Endodermal cell (in vitro differentiated cells): Measurements from ENCODE around the gene SHANK3. TPM values are rescaled to one million over a fixed set of nuclear protein-coding genes. Genes with fewer than 3 reads are reported as not detected.

Source experiments
- DNase-seq: peaks from one replicate; pipeline ENCODE4 v3.0.0-alpha.2; 2017
- H3K27ac ChIP-seq: 2 replicates; pipeline ENCODE4 v1.5.1; 2013; ENCODE audit warnings: mild to moderate bottlenecking, low read depth, low read length, moderate library complexity
- H3K27me3 ChIP-seq: 2 replicates; pipeline ENCODE4 v1.6.1; 2013; ENCODE audit warnings: mild to moderate bottlenecking, low read length, moderate library complexity; ENCODE audit not compliant: insufficient read depth, control insufficient read depth, poor library complexity, severe bottlenecking
- H3K36me3 ChIP-seq: 2 replicates; pipeline ENCODE4 v1.7.0; 2013; ENCODE audit warnings: mild to moderate bottlenecking, low read length, moderate library complexity; ENCODE audit not compliant: control insufficient read depth, insufficient read depth
- H3K4me1 ChIP-seq: one replicate; pipeline ENCODE4 v1.7.0; 2013; ENCODE audit warnings: low read length; ENCODE audit not compliant: control insufficient read depth, insufficient read depth
- H3K4me3 ChIP-seq: 2 replicates; pipeline ENCODE4 v1.5.1; 2013; ENCODE audit warnings: mild to moderate bottlenecking, low read length, moderate library complexity
- H3K9ac ChIP-seq: 2 replicates; pipeline ENCODE4 v1.6.1; 2013; ENCODE audit warnings: mild to moderate bottlenecking, low read length, moderate library complexity; ENCODE audit not compliant: poor library complexity, severe bottlenecking; ENCODE audit errors: extremely low read depth
- H3K9me3 ChIP-seq: 2 replicates; pipeline ENCODE4 v1.6.1; 2013; ENCODE audit warnings: mild to moderate bottlenecking, low read length, moderate library complexity; ENCODE audit not compliant: control insufficient read depth
- H3K27ac Mint-ChIP-seq: 2 replicates; pipeline ENCODE4 v1.8.0; 2020; ENCODE audit warnings: mixed read lengths
- H3K27me3 Mint-ChIP-seq: 2 replicates; pipeline ENCODE4 v1.8.0; 2021; ENCODE audit warnings: mild to moderate bottlenecking, mixed read lengths; ENCODE audit not compliant: insufficient read depth
- H3K36me3 Mint-ChIP-seq: 2 replicates; pipeline ENCODE4 v1.8.0; 2020; ENCODE audit warnings: low read depth, mixed read lengths
- H3K4me1 Mint-ChIP-seq: 2 replicates; pipeline ENCODE4 v1.8.0; 2020; ENCODE audit warnings: mixed read lengths
- H3K4me3 Mint-ChIP-seq: 2 replicates; pipeline ENCODE4 v1.8.0; 2020; ENCODE audit warnings: mild to moderate bottlenecking, moderate library complexity, mixed read lengths
- H3K9me3 Mint-ChIP-seq: 2 replicates; pipeline ENCODE4 v1.8.0; 2020; ENCODE audit warnings: mild to moderate bottlenecking, mixed read lengths
- CTCF ChIP-seq: fragments of 200-600 bp; sonication (generic); conservative IDR thresholded peaks from 2 replicates; pipeline ENCODE4 v1.5.0; 2021; ENCODE audit warnings: antibody characterized with exemption, mild to moderate bottlenecking
- WGBS, 2 experiments: methylation state at CpG; one replicate each; pipeline versions ENCODE4 v1.1.5 to v1.1.7; 2013; ENCODE audit warnings: missing lambda C conversion rate in 2 of 2, mixed read lengths in 1 of 2; ENCODE audit not compliant: insufficient coverage in 1 of 2, insufficient read length in 1 of 2; 5-methylcytosine and 5-hydroxymethylcytosine counted together
- total RNA-seq, 2 donors: library from RNA; stranded (reverse); fragmentation: NEBNext Ultra II Directional in 1 of 2; extraction: Animal tissue kit (Norgen Biotek cat#: 25700) in 1 of 2; gene quantifications; 2 replicates in 1 of 2; 3 replicates in 1 of 2; pipeline ENCODE4 v1.2.1, GENCODE V29; 2021

SHANK3 gene
- total RNA-seq, 2 donors from 2014 or later: 9.4 to 11.1 TPM

- H3K4me1 ChIP-seq: no peaks in the 10 kb centered on the region
- no peak overlapping the region for H3K9ac ChIP-seq
- no peaks in the 10 kb centered on the region for H3K4me1 Mint-ChIP-seq
- H3K27ac ChIP-seq: no peak overlapping the region
- H3K36me3 ChIP-seq: peaks cover 3% of the 10 kb centered on the region
- no peak overlapping the region for H3K4me3 ChIP-seq
- no peak for DNase-seq
- H3K9me3 Mint-ChIP-seq: no peaks in the 10 kb centered on the region
- no peak overlapping the region for H3K4me3 Mint-ChIP-seq
- WGBS, 2 experiments: 91 to 94% methylated on average over 5 to 7 of the region's 7 CpGs
- no peak overlapping the region for H3K27ac Mint-ChIP-seq
- H3K27me3 ChIP-seq: peaks cover 20% of the 10 kb centered on the region
- peaks cover 16% of the 10 kb centered on the region for H3K36me3 Mint-ChIP-seq
- H3K9me3 ChIP-seq: no peaks in the 10 kb centered on the region
- peaks cover 33% of the 10 kb centered on the region for H3K27me3 Mint-ChIP-seq
- TF ChIP-seq CTCF: no peak
Measured at GRCh38 chr22:50714150-50714549, 41.5 kb downstream of the SHANK3 start.

GRCh38 chr22:50714631-50715179 lies 42.1 kb downstream of the SHANK3 start:
- Mint-ChIP-seq H3K27me3 (peaks cover 38% of the 10 kb centered on the region), H3K27ac (no peak overlapping the region), H3K36me3 (peaks cover 16% of the 10 kb centered on the region), H3K4me3 (no peak overlapping the region), H3K9me3 (no peaks in the 10 kb centered on the region), H3K4me1 (no peaks in the 10 kb centered on the region)
- H3K36me3 ChIP-seq: peaks cover 3% of the 10 kb centered on the region
- H3K4me3 ChIP-seq: no peak overlapping the region
- DNase-seq: no peak
- 92 to 93% methylated on average over 18 to 22 of the region's 22 CpGs for WGBS, 2 experiments
- no peaks in the 10 kb centered on the region for H3K4me1 ChIP-seq
- peaks cover 25% of the 10 kb centered on the region for H3K27me3 ChIP-seq
- no peak overlapping the region for H3K27ac ChIP-seq
- no peak overlapping the region for H3K9ac ChIP-seq
- TF ChIP-seq CTCF: no peak
- H3K9me3 ChIP-seq: no peaks in the 10 kb centered on the region

- Mint-ChIP-seq H3K27me3 (peaks cover 43% of the 10 kb centered on the region), H3K4me3 (no peak overlapping the region)
- H3K4me1 ChIP-seq: no peaks in the 10 kb centered on the region
Measured at GRCh38 chr22:50715250-50715649, 42.6 kb downstream of the SHANK3 start.

More at GRCh38 chr22:50715250-50715649, 42.6 kb downstream of the SHANK3 start:
- no peak overlapping the region for H3K4me3 ChIP-seq
- Mint-ChIP-seq H3K9me3 (no peaks in the 10 kb centered on the region), H3K36me3 (peaks cover 16% of the 10 kb centered on the region), H3K27ac (no peak overlapping the region), H3K4me1 (no peaks in the 10 kb centered on the region)
- peaks cover 3% of the 10 kb centered on the region for H3K36me3 ChIP-seq
- H3K9me3 ChIP-seq: no peaks in the 10 kb centered on the region
- DNase-seq: no peak
- no peak overlapping the region for H3K27ac ChIP-seq
- peaks cover 29% of the 10 kb centered on the region for H3K27me3 ChIP-seq
- no peak for TF ChIP-seq CTCF
- 88 to 95% methylated on average over 5 to 9 of the region's 9 CpGs for WGBS, 2 experiments
- no peak overlapping the region for H3K9ac ChIP-seq
